Keratinocyte (primary cell): Measurements from ENCODE around the gene IGFN1.

Source experiments
- CTCF ChIP-seq, 3 experiments: IDR thresholded peaks in 1 of 3; conservative IDR thresholded peaks in 1 of 3; optimal IDR thresholded peaks in 1 of 3; 2 replicates in 2 of 3; 3 replicates in 1 of 3; pipeline versions ENCODE3 to v1.5.1; 2011; ENCODE audit warnings: low read length in 3 of 3, mild to moderate bottlenecking in 3 of 3, moderate library complexity in 2 of 3, control low read depth in 1 of 3, inconsistent platforms in 1 of 3; ENCODE audit not compliant: insufficient read depth in 2 of 3; ENCODE audit errors: extremely low read depth in 1 of 3
- EZH2 ChIP-seq: IDR thresholded peaks from one replicate; pipeline ENCODE4 v1.6.1; 2012; ENCODE audit warnings: inconsistent platforms, mild to moderate bottlenecking, low read length, moderate library complexity

GRCh38 chr1:201266774-201267173 lies 76.2 kb downstream of the IGFN1 start:
- TF ChIP-seq CTCF (optimal IDR thresholded peaks at IDR 0.05 in 1 of 3, IDR thresholded peaks at IDR 0.05 in 1 of 3, conservative IDR thresholded peaks at IDR 0.05 in 1 of 3; ENCODE audit: extremely low read depth in 1 of 3, insufficient read depth in 2 of 3, low read length in 3 of 3) (no peak), EZH2 (no peak)
